GM21526 (cell line): Measurements from ENCODE around the gene DNALI1.

ENCODE experiments used
- ATAC-seq: cut with Tn5 transposase; IDR thresholded peaks from one replicate; pipeline ENCODE4 v1.9.1; 2021; ENCODE audit warnings: moderate library complexity; ENCODE audit not compliant: unreplicated experiment, low FRiP score

Gene DNALI1

DNA sequence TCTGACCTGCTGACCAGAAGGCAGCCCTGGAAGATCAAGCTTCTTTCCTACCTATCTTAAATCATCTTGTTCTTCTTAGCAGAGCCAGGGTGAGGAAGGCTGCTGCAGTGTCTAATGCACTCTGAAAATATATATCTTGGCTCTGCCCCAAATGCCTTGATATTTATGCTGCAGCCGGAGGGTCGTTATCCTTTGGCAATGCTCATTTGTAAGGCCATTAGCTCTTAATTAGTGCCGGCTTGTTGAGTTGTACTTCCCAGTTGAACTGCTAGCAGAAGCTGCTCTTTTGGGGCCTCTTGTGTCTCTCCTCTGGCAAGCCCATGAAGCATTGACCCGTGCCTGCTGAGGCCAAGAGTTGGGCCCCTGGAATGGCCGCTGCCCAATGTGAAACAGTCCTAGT lies 43.2 kb downstream of the DNALI1 start:
- no peak for ATAC-seq

DNA sequence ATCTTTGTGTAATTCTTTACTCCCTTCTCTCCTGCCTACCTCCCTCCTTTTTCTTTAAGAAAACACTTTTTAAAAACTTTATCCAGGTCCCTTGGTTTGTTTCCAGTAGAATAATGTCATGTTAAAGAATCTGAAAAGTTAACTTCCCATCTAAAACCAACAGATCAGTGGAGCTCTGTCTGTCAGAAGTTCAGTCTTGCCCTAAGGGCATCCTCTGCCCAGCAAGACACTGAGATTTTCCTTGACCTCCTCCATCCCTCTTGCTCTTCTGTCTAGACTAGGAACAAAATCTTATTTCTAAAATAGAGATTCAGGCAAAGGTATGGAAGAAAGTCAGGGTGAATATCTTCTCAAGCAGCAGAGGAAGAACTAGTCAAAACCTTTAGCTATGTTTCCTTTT lies 44.7 kb downstream of the DNALI1 start:
- ATAC-seq, result no peak

GRCh38 chr1:37602750-37603694 lies 46.3 kb downstream of the DNALI1 start:
- no peak for ATAC-seq

DNA sequence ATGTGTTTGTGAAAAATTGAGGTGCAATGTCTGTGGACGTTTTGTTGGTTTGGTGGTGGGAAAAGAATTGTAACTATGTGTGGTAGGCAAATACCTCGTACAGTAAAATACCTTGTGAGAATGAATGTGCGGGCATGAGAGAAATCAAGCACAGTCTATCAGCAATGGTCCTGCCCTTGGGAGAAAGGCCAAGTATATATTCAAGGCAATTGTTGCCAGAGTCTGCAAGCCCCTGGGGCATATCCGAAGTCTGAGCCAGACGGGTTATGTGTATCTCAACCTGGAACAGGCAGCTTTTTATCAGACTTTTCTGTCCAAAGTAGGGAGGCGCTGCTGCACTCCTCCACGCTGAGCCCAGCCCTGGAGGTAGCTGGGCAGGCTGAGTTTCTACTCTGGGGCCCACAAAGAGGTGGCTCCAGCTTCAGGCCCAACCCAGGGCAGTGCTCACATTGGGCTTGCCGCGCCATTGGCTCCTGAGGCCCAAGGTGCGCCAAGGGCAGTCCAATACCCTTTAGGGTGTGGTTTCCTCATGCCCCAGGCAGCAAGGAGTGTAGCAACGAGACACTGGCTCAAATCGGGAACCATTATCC lies 48.4 kb downstream of the DNALI1 start:
- ATAC-seq, result no peak

DNA sequence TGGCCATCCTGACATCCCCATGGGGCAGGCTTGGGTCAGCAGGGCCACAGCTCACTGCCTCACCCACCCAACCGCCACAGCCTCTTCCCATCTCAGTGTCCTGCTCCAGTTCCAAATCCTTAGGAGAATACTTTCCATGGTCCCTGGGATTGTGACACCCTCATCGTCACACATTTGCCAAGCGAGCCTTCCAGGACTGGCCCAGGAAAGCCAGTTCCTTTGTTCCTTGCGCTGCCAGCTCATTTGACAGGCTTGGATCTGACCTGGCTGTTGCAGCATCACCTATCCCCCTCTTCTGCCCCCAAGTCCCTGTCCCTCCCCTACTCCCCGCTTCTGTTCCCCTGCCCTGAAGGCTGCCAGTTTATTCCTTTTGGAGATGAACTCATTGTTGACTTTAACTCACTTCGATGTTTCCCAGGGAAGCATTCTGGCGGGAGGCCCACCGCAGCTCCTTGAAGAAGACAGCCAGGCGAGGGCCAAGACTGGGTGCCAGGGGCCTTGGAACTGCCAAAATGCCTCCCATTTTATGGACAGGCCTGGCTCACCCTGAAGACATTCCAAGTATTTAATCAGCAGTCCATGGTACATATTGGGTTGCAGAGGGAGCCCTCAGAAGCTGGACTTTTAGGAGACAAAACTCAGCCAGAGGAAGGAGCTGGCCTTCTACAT lies 49.2 kb downstream of the DNALI1 start:
- no peak for ATAC-seq

GRCh38 chr1:37606481-37607263 lies 49.9 kb downstream of the DNALI1 start:
- no peak for ATAC-seq

DNA sequence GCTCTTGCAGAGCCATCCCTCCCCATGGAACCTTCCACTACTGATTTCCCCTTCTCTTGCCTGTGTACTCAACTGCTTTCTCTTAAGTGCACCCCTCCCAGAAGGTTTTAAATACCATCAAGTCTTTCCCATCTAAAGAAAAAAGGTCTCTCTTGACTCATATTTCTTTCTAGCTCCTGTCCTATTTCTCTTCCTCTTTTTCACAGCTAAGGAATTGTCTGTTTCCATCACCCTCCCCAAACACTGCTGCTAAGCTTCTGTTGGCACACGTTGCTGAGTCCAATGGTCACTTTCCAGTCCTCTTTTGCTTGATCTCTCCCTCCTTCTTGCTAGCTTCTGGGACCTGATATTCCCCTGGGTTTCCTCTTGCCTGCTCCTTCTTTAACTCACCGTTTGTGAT lies 52.3 kb downstream of the DNALI1 start:
- ATAC-seq, result no peak

DNA sequence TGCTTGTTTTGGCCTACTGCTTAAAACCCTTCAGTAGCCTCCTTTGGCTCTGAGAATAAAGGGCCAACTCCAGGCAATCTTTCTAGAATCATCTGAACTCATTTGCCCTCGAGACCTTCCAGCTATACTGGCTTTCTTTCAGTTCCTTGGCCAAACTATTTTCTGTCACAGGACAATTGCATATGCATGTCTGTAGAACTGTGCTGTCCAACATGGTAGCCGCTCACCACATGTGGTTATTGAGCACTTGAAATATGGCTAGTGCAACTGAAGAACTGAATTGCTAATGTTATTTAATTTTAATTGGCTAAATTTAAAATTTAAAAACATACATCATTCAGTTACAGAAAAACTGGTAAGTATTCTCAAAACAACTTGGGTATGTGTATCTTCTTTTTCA lies 53.3 kb downstream of the DNALI1 start:
- no peak for ATAC-seq

DNA sequence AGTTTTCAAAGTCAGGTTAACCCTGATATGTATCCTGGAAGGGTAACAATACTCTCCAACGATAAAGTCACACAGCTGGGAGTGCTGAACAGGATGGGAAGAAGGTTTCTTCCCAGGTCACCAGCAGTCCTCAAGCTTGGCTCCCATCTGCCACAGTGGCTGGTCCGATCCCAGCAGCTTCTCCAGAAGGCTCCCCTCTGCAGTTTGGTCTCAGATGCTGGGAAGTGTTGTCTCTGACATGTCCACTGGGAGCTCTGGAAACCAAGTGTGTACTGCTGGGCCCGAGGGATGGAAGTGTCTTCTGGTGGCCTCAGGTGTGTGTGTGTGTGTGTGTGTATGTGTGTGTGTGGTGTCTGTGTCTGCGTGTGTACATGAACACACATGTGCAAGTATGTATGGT lies 55.4 kb downstream of the DNALI1 start:
- no peak for ATAC-seq

DNA sequence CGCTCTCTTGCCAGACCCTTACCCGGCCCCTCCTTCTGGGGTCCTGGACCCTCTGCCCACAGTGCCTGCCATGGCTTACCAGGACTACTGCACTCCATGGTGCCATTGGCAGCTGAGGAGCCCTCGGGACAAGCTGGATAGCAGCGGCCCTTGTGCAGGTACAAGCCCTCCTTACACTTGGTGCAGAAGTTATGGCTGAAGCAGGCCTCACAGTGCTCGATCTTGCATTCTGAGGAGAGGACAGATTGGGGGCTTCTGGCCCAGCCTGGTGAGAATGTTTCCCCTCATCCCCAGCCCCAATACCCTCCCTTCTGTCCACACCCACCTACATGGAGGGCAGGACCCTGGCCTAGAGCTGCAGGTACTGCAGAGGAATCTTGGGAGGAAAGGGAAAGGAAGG lies 57.4 kb downstream of the DNALI1 start:
- ATAC-seq, result no peak

DNA sequence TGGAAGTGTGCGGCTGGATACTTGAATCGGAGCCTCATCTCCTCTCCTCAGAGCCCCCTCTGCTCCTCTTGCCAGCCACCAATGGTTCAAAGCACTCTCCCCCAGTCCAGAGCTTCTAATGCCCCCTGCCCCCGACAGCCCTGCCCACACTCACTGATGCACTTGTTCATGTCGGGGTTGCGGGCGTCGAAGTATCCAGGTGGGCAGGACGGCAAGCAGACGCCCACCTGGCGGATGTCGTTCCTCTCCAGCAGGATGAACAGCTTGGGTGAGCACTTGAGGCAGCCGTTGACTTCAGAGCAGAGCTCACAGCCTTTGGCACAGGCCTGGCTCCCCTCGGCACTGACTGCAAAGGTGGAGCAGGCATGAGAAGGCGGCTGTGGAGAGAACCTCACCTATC lies 59.6 kb downstream of the DNALI1 start:
- no peak for ATAC-seq
